GM20000 (cell line): Measurements from ENCODE around the gene SERTAD1.

Source experiments
- DNase-seq: peaks from one replicate; pipeline ENCODE4 v3.0.0; 2012; ENCODE audit warnings: low spot score
- TF ChIP-seq, protein P1 (sequence below): IDR thresholded peaks from 2 replicates; pipeline ENCODE4 v1.5.1; 2012; ENCODE audit warnings: mild to moderate bottlenecking, control low read depth; ENCODE audit errors: extremely low read depth, missing control alignments

Gene SERTAD1, protein sequence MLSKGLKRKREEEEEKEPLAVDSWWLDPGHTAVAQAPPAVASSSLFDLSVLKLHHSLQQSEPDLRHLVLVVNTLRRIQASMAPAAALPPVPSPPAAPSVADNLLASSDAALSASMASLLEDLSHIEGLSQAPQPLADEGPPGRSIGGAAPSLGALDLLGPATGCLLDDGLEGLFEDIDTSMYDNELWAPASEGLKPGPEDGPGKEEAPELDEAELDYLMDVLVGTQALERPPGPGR

DNA sequence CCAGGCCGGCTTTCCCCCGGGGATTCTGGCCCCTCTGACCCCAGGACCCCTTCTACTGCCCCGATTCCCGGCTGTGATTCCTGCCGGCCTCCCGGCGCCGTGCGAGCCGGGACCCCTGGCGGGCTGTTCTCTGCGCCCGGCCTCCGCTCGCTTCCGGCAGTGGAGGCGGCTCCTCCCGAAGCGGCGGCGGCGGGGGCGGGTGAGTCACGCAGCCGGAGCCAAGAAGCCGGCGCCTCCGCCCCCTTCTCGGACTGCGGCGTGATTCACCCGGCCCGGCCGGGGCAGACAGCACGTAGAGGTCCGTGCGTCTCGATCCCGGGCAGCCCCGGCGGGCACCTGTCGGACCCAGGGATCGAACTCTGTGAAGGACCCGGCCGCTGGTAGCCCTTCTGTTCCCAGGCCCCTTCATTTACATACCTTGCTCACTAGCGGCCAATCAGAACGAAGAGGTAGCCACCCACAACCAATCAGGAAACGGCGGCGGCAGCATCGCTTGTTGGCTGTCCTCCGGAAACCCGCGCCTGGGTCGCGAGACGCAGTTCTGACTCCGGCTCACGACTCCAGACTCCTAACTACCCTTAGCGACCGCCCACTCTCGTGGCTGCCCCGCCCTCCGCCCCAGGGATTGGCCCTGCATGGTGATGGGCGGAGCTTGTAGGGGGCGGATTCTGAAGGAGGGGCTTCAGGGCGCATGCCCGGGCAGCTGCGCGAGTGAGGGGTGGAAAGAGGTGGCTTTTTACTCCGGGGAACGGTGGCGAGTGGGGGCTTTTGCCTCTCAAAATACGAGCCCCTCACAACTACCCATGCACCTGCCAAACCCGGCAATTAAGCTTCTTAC, at the start of gene SERTAD1:
Gene SERTAD1 (minus strand): TSS at position 543 of the 838 bp plus-strand sequence. CDS start 2,446 bp downstream, outside the sequence.
- TF ChIP-seq, protein P1, sequence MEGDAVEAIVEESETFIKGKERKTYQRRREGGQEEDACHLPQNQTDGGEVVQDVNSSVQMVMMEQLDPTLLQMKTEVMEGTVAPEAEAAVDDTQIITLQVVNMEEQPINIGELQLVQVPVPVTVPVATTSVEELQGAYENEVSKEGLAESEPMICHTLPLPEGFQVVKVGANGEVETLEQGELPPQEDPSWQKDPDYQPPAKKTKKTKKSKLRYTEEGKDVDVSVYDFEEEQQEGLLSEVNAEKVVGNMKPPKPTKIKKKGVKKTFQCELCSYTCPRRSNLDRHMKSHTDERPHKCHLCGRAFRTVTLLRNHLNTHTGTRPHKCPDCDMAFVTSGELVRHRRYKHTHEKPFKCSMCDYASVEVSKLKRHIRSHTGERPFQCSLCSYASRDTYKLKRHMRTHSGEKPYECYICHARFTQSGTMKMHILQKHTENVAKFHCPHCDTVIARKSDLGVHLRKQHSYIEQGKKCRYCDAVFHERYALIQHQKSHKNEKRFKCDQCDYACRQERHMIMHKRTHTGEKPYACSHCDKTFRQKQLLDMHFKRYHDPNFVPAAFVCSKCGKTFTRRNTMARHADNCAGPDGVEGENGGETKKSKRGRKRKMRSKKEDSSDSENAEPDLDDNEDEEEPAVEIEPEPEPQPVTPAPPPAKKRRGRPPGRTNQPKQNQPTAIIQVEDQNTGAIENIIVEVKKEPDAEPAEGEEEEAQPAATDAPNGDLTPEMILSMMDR, result peak; percentile 50
- DNase-seq, result peak; percentile 99

DNA sequence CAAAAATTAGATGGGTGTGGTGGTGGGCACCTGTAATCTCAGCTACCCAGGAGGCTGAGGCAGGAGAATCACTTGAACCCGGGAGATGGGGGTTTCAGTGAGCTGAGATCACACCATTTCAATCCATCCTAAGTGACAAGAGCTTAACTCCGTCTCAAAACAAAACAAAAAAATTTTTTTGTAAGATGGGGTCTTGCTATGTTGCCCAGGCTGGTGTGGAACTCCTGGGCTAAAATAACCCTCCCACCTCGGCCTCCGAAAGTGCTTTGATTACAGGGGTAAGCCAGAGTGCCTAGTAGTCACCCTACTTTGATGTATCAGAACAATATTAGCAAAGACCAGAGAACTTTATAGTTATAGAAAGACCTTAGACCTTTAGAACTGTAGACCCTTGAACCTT, 48.9 kb upstream of the SERTAD1 start:
- TF ChIP-seq, protein P1, result no peak
- DNase-seq, result no peak

DNA sequence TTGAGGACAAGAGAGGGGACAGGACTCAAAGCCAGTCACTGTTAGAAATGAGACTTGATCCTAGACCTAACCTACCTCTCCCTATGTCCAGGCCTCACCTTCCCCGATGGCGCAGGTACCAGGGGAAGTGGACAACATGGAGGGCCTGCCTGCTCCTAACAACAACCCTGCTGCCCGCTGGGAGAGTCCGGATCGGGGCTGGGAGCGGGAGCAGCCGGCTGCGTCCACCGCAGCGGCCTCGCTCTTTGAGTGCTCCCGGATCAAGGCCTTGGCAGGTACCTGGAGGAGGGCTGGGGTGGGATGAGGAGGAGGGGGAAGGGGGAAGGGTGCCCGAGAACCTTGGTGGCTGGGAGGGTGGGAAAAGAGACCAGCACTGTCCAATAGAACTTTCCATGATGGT, 46.7 kb upstream of the SERTAD1 start:
- no peak for DNase-seq
- TF ChIP-seq, protein P1, result no peak

DNA sequence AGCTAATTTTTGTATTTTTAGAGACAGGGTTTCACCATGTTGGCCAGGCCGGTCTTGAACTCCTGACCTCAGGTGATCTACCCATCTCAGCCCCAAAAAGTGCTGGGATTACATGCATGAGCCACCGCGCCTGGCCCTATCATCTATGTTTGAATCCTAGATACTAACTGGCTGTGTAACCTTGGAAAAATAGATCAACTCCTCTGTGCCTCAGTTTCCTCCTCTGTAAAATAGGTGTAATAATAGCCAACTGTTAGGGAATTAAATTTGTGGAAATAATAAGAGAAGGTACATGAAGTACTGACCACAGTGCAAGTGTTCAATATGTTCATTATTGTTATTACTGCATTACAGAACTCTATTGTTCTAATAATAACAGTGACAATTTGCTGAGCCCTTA, 45.3 kb upstream of the SERTAD1 start:
- no peak for DNase-seq
- TF ChIP-seq, protein P1, result no peak

DNA sequence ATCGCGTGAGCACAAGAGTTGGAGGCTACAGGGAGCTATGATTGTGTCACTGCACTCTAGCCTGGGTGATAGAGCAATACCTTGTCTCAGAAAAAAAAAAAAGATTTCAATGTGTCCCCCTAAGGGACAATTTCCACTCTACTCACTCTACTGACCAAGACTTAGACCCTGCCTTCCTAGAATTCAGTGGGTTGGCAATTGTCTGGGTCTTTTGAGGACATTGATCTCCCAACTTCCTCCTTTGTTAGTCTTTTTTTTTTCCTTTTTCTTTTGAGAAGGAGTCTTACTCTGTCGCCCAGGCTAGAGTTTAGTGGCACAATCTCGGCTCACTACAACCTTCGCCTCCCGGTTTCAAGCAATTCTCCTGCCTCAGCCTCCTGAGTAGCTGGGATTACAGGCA, 43.2 kb upstream of the SERTAD1 start:
- TF ChIP-seq, protein P1, result no peak
- DNase-seq, result no peak

DNA sequence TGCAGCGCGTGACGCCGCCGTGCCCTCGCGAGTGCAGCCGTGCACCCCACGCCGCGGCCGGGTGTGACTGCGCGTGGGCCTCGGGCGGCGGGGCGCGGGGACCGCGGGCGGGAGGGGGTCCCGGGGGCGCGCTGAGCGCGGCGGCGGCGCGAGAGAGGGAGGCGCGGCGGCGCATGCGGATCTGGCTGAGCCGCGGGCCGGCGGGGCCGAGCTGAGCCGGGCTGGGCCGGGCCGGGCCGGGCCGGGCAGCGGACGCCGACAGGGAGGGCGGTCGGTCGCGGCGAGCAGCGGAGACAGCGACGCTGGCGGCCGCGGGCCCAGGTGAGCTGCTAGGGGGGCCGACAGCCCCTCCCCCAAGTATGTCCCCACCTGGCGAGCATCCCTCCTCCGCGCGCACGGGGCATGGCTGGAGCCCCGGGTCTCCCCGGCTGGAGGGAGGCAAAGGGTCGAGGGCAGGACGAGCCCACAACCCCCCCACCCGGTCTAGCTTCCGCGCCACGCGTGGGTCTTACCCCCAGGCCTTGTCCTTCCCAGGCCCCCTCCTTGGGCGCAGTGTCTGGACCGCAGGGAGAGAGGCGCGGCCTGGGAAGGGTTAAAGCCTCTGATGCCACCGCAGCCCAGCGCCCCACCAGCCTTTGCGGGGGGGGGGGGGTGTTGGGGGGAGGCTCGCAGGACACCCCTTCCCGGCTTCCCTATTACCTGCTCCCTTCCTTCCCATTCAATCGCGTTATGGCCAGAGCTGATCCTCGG, 41.4 kb upstream of the SERTAD1 start, which contains the start of gene SPTBN4:
Gene SPTBN4 (plus strand): TSS at position 17 of the 750 bp plus-strand sequence. CDS start 5,621 bp downstream, outside the sequence.
- DNase-seq, result peak; percentile 49
- TF ChIP-seq, protein P1, result no peak
